Breast epithelium (tissue), 3 donors: ENCODE measurements around the gene ASCL1.

ENCODE experiments used
- CTCF ChIP-seq, 3 donors: fragments of 450-650 bp; IDR thresholded peaks; one replicate each; pipeline ENCODE4 v1.5.1; 2016 to 2017; ENCODE audit warnings: antibody characterized with exemption in 3 of 3, mild to moderate bottlenecking in 3 of 3, moderate library complexity in 3 of 3
- POLR2A ChIP-seq: fragments of 450-650 bp; IDR thresholded peaks from one replicate; pipeline ENCODE4 v1.6.1; 2016; ENCODE audit warnings: antibody characterized with exemption, mild to moderate bottlenecking, moderate library complexity
- POLR2AphosphoS5 ChIP-seq, 3 donors: sonication (generic); formaldehyde crosslinking; IDR thresholded peaks; one replicate each; pipeline ENCODE4 v1.6.1; 2017; ENCODE audit warnings: antibody characterized with exemption in 3 of 3

DNA sequence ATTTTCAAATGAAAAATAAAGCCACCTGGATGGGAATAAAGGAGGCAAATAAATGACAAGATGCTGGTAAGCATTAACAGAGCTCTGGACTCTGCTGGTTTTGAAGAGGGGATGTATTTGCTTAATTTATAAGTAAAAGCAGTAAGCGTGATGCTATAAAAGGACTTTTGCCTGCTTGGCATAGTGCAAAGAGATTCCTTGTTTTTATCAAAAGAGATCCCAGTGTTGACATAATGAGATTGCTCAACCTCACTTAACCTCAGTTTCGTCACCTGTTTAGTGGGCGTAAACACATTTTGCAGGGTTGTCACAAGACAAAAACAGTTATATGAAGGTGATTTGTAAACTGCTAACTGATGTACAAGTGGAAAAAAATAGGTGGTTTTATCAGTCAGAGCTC, 13.8 kb downstream of the ASCL1 start:
- TF ChIP-seq POLR2A (no peak), CTCF (IDR thresholded peaks at IDR 0.05) (no peak), POLR2AphosphoS5 (IDR thresholded peaks at IDR 0.05) (no peak)
